ENCODE results near the gene CCT6B.
A peak's percentile ranks its signal among the peaks of the same experiment; 100 is the strongest.

CCT6B gene

DNA sequence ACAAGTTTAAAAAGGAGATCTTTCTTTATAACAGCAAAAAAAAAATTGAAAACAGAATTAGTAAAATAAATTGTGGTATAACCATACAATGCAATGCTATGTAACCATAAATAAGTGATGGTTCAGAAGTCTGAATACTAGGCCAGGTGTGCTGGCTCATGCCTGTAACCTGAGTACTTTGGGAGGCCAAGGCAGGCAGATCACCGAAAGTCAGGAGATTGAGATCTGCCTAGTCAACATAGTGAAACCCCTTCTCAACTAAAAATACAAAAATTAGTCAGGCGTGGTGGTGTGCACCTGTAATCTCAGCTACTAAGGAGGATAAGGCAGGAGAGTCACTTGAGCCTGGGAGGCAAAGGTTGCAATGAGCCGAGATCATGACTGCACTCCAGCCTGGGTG is 34.6 kb downstream of the CCT6B start:
- TF ChIP-seq, protein P1, sequence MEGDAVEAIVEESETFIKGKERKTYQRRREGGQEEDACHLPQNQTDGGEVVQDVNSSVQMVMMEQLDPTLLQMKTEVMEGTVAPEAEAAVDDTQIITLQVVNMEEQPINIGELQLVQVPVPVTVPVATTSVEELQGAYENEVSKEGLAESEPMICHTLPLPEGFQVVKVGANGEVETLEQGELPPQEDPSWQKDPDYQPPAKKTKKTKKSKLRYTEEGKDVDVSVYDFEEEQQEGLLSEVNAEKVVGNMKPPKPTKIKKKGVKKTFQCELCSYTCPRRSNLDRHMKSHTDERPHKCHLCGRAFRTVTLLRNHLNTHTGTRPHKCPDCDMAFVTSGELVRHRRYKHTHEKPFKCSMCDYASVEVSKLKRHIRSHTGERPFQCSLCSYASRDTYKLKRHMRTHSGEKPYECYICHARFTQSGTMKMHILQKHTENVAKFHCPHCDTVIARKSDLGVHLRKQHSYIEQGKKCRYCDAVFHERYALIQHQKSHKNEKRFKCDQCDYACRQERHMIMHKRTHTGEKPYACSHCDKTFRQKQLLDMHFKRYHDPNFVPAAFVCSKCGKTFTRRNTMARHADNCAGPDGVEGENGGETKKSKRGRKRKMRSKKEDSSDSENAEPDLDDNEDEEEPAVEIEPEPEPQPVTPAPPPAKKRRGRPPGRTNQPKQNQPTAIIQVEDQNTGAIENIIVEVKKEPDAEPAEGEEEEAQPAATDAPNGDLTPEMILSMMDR (conservative IDR thresholded peaks at IDR 0.05): no peak
- no peak for TF ChIP-seq ZFX (IDR thresholded peaks at IDR 0.05)
- H3K27ac ChIP-seq: no peak overlapping the region

DNA sequence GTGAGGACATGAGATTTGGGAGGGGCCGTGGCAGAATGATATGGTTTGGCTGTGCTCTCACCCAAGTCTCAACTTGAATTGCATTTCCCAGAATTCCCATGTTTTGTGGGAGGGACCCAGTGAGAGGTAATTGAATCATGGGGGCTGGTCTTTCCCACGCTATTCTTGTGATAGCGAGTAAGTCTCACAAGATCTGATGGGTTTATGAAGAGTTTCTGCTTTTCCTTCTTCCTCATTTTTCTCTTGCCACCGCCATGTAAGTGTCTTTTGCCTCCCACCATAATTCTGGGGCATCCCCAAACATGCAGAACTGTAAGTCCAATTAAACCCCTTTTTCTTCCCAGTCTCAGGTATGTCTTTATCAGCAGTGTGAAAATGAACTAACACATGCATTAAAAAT is 40.6 kb downstream of the CCT6B start:
- no peak for TF ChIP-seq ZFX (IDR thresholded peaks at IDR 0.05)
- TF ChIP-seq, protein P1 (conservative IDR thresholded peaks at IDR 0.05): no peak
- H3K27ac ChIP-seq: no peak overlapping the region

DNA sequence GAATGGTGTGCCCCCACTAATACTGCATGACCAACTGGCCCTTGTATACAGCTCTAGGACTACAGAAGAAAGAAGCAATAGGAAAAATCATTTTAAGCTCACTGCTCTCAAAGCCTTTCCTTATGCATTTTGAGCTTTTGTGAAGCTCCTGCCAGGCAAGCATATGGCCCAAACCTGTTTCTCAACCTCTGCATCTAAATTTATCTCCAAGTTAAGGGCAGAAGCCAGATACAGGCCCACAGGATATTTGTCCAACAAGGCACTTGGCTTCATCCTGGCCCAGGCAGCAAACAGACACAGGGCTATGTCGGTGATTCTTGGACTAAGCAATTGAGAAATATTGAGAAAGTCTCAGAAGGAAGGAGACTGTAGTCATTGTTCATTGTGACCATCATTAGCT is 43.9 kb downstream of the CCT6B start:
- H3K27ac ChIP-seq: peak overlapping the region; percentile 67; the same call in 1 of the 2 replicates
- TF ChIP-seq, protein P1 (conservative IDR thresholded peaks at IDR 0.05): no peak
- no peak for TF ChIP-seq ZFX (IDR thresholded peaks at IDR 0.05)

DNA sequence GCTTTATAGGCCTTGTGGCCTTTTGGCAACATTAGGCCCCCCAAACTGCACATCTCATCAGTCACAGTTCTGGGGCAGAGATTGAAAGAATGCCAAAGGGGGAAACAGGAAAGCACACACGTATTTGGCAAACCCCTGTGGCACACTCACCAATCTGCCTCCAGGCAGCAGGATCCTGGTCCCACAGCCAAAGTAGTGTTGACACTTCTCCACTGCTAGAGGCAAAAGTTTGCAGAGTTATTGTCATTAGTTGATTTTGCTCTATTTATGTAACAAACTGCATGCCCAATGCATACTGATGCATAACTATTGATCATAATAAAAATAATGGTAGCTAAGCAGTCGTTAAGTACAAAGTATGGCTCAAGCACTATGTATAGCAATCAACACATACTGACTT is 45.1 kb downstream of the CCT6B start:
- TF ChIP-seq, protein P1 (conservative IDR thresholded peaks at IDR 0.05): no peak
- no peak for TF ChIP-seq ZFX (IDR thresholded peaks at IDR 0.05)
- H3K27ac ChIP-seq: peak overlapping the region; percentile 67; the same call in 1 of the 2 replicates

DNA sequence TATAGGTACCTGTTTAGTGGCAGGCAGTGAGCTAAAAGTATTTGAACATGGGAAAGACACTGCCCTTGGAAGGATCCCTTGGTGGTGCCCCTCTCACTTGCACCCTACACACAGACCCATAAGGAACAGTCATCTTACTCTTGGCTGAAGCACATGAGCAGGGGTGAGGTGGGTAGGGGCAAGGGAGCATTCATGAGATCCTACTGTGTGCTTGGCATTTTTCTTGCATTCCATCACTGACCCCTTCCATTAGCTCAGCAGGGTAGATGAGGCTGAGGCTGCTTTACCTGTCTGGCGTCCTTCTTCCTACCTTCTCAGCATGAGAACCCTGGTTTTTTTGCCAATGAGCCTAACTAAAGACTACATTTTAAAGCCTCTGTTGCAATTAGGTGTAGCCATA is 48.3 kb downstream of the CCT6B start:
- no peak overlapping the region for H3K27ac ChIP-seq
- no peak for TF ChIP-seq ZFX (IDR thresholded peaks at IDR 0.05)
- TF ChIP-seq, protein P1 (conservative IDR thresholded peaks at IDR 0.05): no peak

DNA sequence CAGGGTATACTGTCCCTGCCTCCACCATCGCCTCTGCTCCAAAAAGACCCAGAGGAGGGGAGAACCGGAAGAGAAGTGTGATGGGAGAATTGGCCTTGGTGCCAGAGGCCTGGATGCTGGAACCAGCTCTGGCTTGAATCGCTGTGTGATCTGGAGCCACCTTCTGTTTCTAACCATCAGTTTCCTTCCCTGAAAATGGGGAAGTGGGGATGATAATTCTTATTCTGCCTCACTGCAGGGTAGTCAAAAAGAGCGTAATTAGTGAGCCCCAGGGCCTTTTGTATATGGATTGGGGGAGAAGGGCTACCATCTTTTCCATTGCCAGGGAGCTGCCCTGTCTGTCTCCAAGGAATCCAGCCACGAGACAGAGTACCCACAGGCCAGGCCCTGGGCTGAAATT is 52.2 kb downstream of the CCT6B start:
- H3K27ac ChIP-seq: no peak overlapping the region
- TF ChIP-seq ZFX (IDR thresholded peaks at IDR 0.05): no peak
- TF ChIP-seq, protein P1 (conservative IDR thresholded peaks at IDR 0.05): no peak

DNA sequence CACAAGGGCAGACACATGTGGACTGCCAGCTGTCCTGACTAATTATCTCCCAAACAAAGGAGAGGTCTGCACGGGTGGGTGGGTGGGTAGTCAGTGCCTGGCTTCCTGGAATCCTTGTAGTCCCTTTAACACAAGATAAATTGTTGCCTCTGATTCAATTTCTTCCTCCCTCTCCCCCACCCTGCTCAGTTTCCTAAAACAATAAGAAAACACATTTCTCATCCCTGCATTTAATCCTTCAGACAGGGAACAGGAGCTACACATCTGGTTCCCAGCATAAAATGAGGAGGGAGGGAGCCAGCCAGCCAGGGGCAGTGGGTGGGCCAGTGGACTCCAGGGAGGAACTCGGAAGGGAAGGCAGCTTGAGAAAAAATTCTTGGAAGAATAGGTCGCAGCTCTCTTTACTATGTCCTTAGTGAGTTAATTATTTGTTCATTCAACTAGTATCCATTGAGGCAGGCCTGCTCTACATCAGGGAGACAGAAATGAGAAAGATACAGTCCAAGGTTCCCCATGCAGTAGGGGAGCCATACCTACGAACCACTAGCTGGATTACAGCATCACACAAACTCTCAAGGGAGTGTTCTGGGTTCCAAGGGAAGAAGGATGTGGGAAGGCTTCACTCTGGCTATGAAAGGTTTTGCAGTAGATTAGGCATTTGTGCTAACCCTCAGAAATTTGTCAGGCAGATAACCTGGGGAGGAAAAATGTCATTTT is 58.3 kb downstream of the CCT6B start:
- H3K27ac ChIP-seq: no peak overlapping the region
- TF ChIP-seq, protein P1 (conservative IDR thresholded peaks at IDR 0.05): no peak
- TF ChIP-seq ZFX (IDR thresholded peaks at IDR 0.05): no peak
